ENCODE measurements around the gene DCD. TPM values are rescaled to one million over a fixed set of nuclear protein-coding genes. Genes with fewer than 3 reads are reported as not detected.

DCD gene
- total RNA-seq, 1 experiment from 2014 or later: not detected

- H4K91ac ChIP-seq (ENCODE audit: insufficient read length, low read depth, low read length): no peak overlapping the region
- H4K5ac ChIP-seq (ENCODE audit: insufficient read length, low read depth, low read length): no peak overlapping the region
- Mint-ChIP-seq H3K27me3 (ENCODE audit: low read depth) (peaks cover 29% of the 10 kb centered on the region), H3K27ac (no peak overlapping the region), H3K9me3 (no peaks in the 10 kb centered on the region; a peak in 1 of 5 replicates), H3K4me1 (peaks cover 5 to 7% of the 10 kb centered on the region in 2 experiments), H3K4me3 (no peak overlapping the region), H3K36me3 (ENCODE audit: insufficient read depth in 1 of 3, low read depth in 3 of 3) (no peaks in the 10 kb centered on the region)
- TF ChIP-seq CTCF (conservative IDR thresholded peaks at IDR 0.05): no peak
- H3K4ac ChIP-seq (ENCODE audit: low read depth, low read length): no peak overlapping the region
- H3K4me2 ChIP-seq (ENCODE audit: insufficient read depth, insufficient read length, low read length): no peak overlapping the region
- H3K23ac ChIP-seq (ENCODE audit: insufficient read length, low read depth, low read length): no peak overlapping the region
- H3K14ac ChIP-seq (ENCODE audit: insufficient read depth, low read length): no peak overlapping the region
- no peak overlapping the region for H3K27ac ChIP-seq (ENCODE audit: insufficient read length, low read depth, low read length)
- no peak overlapping the region for H2AK5ac ChIP-seq (ENCODE audit: insufficient read length, low read length)
- H3K79me2 ChIP-seq (ENCODE audit: insufficient read depth, low read length): no peaks in the 10 kb centered on the region
- no peak overlapping the region for H2BK15ac ChIP-seq (ENCODE audit: low read depth, low read length)
- no peak overlapping the region for H2BK12ac ChIP-seq (ENCODE audit: insufficient read length, low read depth, low read length)
- no peak overlapping the region for H4K8ac ChIP-seq (replicated peaks; ENCODE audit: insufficient read length, low read depth, low read length)
- H2BK120ac ChIP-seq (ENCODE audit: low read depth, low read length, poor library complexity, severe bottlenecking): no peak overlapping the region
- no peak overlapping the region for H3K18ac ChIP-seq (ENCODE audit: insufficient read length, low read depth, low read length)
- no peak for DNase-seq
- no peak overlapping the region for H3K9ac ChIP-seq (ENCODE audit: extremely low read depth, insufficient read length, low read length)
- H2BK20ac ChIP-seq (ENCODE audit: low read depth, low read length, poor library complexity, severe bottlenecking): no peak overlapping the region
- no peak overlapping the region for H3K56ac ChIP-seq (ENCODE audit: insufficient read length, low read depth, low read length)
- no peaks in the 10 kb centered on the region for H3K79me1 ChIP-seq (ENCODE audit: insufficient read depth, low read depth, low read length, poor library complexity, severe bottlenecking)
- H2BK5ac ChIP-seq (ENCODE audit: insufficient read length, low read length): no peak overlapping the region
- H3K4me1 ChIP-seq (ENCODE audit: insufficient read depth, low read length): no peaks in the 10 kb centered on the region
- no peaks in the 10 kb centered on the region for H3K27me3 ChIP-seq (ENCODE audit: insufficient read depth, low read length)
- no peaks in the 10 kb centered on the region for H3K9me3 ChIP-seq (ENCODE audit: control insufficient read depth, low read depth, low read length)
- no peak overlapping the region for H2AFZ ChIP-seq (ENCODE audit: low read length)
- no peaks in the 10 kb centered on the region for H3K23me2 ChIP-seq (ENCODE audit: insufficient read length, low read depth, low read length, poor library complexity, severe bottlenecking)
- H3T11ph ChIP-seq (ENCODE audit: low read length): no peak overlapping the region
- no CpG with 5 or more reads among the region's 1 CpG for WGBS (ENCODE audit: extremely low coverage, insufficient read length, low lambda C conversion rate)
- H4K20me1 ChIP-seq (ENCODE audit: control insufficient read depth, insufficient read depth, insufficient read length): no peaks in the 10 kb centered on the region
Measured at GRCh38 chr12:54649825-54650224, 1.7 kb upstream of the DCD start.
